ENCODE measurements around the gene AOPEP. TPM values are rescaled to one million over a fixed set of nuclear protein-coding genes. Genes with fewer than 3 reads are reported as not detected.

AOPEP gene
- total RNA-seq, 1 donor from 2014 or later, result 79.7 TPM

DNA sequence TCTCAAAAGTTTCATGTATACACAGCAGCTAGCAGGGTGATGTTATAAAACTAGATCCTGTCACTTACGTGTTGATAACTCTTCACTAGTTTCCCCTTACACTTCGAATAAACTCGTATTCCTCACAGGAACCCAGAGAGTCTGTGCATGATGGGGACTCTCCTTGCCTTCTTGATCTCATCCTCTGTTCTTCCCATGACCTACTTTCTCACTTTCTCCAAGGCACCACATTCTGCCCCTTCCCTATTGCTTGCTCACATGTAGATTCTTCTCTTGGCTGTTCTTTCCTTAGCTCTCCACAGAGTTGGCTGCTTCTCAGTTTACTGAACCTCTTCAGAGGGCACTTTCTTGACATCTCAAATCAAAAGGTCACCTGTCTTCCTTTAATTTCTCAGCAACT is 1.2 kb upstream of the AOPEP start:
- no peaks in the 10 kb centered on the region for H3K27me3 ChIP-seq
- H3K27ac ChIP-seq, result no peak overlapping the region
- TF ChIP-seq, protein P1, sequence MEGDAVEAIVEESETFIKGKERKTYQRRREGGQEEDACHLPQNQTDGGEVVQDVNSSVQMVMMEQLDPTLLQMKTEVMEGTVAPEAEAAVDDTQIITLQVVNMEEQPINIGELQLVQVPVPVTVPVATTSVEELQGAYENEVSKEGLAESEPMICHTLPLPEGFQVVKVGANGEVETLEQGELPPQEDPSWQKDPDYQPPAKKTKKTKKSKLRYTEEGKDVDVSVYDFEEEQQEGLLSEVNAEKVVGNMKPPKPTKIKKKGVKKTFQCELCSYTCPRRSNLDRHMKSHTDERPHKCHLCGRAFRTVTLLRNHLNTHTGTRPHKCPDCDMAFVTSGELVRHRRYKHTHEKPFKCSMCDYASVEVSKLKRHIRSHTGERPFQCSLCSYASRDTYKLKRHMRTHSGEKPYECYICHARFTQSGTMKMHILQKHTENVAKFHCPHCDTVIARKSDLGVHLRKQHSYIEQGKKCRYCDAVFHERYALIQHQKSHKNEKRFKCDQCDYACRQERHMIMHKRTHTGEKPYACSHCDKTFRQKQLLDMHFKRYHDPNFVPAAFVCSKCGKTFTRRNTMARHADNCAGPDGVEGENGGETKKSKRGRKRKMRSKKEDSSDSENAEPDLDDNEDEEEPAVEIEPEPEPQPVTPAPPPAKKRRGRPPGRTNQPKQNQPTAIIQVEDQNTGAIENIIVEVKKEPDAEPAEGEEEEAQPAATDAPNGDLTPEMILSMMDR (IDR thresholded peaks at IDR 0.05), result no peak
- no peaks in the 10 kb centered on the region for H3K9me3 ChIP-seq
- no peak for DNase-seq
- intact Hi-C loops (cut with DNase I), result no loop called here
- no peaks in the 10 kb centered on the region for H3K36me3 ChIP-seq
- peaks cover 10% of the 10 kb centered on the region for H3K4me1 ChIP-seq
- no peak for ATAC-seq
- H3K4me3 ChIP-seq, result no peak overlapping the region

DNA sequence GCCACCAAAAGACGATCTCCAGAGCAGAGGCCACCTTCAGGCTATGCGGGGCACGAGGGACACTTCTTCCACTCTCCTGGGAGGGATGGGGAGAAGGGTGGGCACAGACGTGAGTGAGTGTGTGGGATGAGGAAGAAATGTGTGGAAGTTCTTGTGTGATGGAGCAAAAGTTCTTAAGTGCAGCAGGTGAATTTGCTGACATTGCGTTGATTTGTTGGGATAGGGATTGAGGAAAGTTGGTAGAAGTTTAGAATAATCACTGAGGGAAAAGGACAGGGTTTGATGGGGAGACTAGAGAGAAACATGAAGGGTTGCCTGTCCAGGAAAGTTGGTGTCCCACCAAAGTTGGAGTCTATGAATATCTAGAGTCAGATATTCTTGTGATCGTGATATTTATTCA is 2.2 kb downstream of the AOPEP start:
- H3K4me3 ChIP-seq, result no peak overlapping the region
- no peaks in the 10 kb centered on the region for H3K9me3 ChIP-seq
- intact Hi-C loops (cut with DNase I), result no loop called here
- H3K4me1 ChIP-seq, result peaks cover 10% of the 10 kb centered on the region
- TF ChIP-seq, protein P1 (IDR thresholded peaks at IDR 0.05), result no peak
- ATAC-seq, result no peak
- no peak for DNase-seq
- no peak overlapping the region for H3K27ac ChIP-seq
- no peaks in the 10 kb centered on the region for H3K36me3 ChIP-seq
- H3K27me3 ChIP-seq, result no peaks in the 10 kb centered on the region

DNA sequence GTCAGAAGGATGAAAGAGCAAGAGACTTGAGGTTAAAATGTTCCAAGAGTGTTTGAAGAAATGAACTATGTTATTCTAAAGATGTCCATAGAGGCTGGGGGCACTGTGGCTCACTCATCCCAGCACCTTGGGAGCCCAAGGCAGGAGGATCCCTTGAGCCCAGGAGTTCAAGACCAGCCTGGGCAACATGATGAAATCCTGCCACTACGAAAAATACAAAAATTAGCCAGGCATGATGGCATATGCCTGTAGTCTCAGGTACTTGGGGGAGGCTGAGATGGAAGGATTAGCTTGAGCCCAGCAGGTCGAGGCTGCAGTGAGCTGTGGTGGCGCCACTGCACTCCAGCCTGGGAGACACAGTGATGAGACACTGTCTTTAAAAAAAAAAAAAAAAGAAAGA is 2.7 kb downstream of the AOPEP start:
- no peaks in the 10 kb centered on the region for H3K9me3 ChIP-seq
- ATAC-seq (no peak), DNase-seq (no peak)
- H3K36me3 ChIP-seq, result no peaks in the 10 kb centered on the region
- H3K27ac ChIP-seq, result no peak overlapping the region
- no peaks in the 10 kb centered on the region for H3K27me3 ChIP-seq
- H3K4me1 ChIP-seq, result peaks cover 10% of the 10 kb centered on the region
- TF ChIP-seq, protein P1 (IDR thresholded peaks at IDR 0.05), result no peak
- H3K4me3 ChIP-seq, result no peak overlapping the region
- intact Hi-C loops (cut with DNase I), result no loop called here

DNA sequence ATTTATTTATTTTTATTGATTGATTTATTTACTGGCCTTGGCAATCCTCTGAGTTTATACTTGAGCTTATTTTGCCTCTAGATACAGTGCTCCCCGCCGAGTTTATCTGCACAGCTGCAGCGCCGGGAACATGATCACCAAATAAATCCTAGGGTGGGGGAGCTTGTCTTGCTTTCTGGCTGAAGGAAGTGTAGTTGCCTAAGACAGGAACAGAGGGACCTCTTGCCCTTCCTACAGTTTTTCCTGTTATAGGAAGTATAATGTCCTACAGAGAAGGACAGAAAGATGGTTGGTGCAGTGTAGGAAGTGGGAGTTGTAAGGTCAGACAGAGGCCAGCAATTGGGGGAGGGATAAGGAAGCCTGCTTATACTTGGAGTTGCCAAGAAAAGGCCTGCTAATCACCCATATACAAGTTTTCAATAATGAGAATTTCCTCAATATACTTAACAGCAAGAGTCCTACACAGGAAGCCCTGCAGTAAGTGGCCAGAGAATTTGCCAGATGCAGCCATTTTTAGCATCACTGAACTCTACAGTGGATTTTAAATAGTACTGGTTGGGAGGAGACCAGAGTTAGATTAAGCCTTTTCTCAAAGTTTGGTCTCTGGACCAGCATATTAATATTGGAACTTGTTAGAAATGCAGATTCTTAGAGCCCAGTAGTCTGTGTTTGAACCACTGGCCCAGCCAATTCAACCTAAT is 7.7 kb downstream of the AOPEP start:
- Histone ChIP-seq H3K9me3 (no peaks in the 10 kb centered on the region), H3K4me1 (peaks cover 4% of the 10 kb centered on the region), H3K27ac (no peak overlapping the region), H3K27me3 (no peaks in the 10 kb centered on the region), H3K4me3 (no peak overlapping the region), H3K36me3 (no peaks in the 10 kb centered on the region)
- intact Hi-C loops (cut with DNase I), result no loop called here
- DNase-seq, result no peak
- ATAC-seq, result peak; percentile 74
- TF ChIP-seq, protein P1 (IDR thresholded peaks at IDR 0.05), result no peak

DNA sequence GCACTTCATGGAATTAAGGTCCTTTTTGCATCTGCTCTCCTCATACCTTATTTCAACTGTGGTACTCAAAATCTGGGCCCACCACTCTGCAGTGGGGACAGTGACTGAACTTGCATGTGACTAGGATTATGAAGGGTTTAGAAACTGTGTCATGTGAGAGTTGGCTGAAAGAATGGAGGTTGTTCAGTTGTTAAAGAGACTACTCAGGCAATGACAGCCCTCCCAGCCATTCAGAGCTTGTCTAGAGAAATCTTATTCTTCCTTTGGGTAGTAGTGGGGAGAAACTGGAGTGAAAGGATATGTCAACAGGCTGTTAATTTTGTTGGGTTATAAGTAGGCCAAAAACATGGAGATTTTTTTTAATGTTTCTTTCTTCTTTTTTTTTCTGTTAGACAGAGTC is 10.3 kb downstream of the AOPEP start:
- DNase-seq (no peak), ATAC-seq (no peak)
- intact Hi-C loops (cut with DNase I), result no loop called here
- no peaks in the 10 kb centered on the region for H3K36me3 ChIP-seq
- no peaks in the 10 kb centered on the region for H3K27me3 ChIP-seq
- H3K27ac ChIP-seq, result no peak overlapping the region
- TF ChIP-seq, protein P1 (IDR thresholded peaks at IDR 0.05), result no peak
- H3K9me3 ChIP-seq, result no peaks in the 10 kb centered on the region
- H3K4me3 ChIP-seq, result no peak overlapping the region
- H3K4me1 ChIP-seq, result peaks cover 4% of the 10 kb centered on the region

Data from upper lobe of right lung (tissue), 1 donor.